WI38 (cell line): ENCODE measurements around the gene MMEL1.
"Not testable (repeated sequence)": the region's sequence is repeated elsewhere in the genome, so short reads cannot be mapped to it uniquely, and the experiment has no call there.

Experiments used
- H3K4me3 ChIP-seq: 2 replicates; pipeline ENCODE4 v1.5.1; 2011; ENCODE audit warnings: low read depth, mild to moderate bottlenecking, control low read depth, low read length
- CTCF ChIP-seq: IDR thresholded peaks from 2 replicates; pipeline ENCODE4 v1.5.1; 2012; ENCODE audit warnings: low read depth, mild to moderate bottlenecking, control low read depth, low read length

Gene MMEL1

DNA sequence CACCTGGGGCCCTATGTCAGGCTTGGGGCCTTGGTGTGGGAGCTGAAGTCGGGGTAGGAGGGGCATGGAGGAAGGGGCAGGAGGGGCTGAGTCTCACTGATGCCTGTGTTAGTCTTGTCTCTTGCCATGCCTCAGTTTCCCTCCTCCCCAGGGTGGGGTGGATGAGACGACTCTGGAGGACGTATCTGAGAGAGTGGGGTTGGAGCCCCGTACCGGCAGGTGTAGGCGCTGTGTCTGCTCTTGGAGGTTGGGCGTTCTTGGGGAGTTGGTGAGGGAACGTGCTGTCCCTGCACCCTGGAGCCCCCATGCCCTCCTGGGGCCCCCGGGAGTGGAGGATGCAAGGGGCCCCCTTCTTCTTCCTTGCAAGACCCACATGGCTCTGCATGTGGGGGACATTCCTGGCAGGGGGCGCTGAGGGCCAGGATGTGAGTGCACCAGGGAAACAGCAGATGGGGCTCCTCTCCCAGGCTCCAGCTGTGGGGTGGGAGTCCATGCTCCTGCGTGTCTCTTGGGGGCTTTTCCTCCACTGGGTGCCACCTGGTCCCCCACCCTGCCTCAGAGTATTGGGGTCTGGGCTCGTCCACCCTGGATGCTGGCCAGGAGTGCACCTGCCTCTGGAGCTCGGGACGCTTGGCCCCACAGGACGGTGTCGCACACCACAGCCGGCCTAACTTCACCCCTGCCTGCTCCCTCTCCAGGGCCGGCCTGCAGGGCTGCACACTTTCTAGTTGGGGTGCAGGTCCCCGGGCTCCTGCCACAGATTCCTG is 78.0 kb downstream of the MMEL1 start:
- H3K4me3 ChIP-seq: no peak overlapping the region
- peak; percentile 23; the same call in 1 of the 2 replicates for TF ChIP-seq CTCF

DNA sequence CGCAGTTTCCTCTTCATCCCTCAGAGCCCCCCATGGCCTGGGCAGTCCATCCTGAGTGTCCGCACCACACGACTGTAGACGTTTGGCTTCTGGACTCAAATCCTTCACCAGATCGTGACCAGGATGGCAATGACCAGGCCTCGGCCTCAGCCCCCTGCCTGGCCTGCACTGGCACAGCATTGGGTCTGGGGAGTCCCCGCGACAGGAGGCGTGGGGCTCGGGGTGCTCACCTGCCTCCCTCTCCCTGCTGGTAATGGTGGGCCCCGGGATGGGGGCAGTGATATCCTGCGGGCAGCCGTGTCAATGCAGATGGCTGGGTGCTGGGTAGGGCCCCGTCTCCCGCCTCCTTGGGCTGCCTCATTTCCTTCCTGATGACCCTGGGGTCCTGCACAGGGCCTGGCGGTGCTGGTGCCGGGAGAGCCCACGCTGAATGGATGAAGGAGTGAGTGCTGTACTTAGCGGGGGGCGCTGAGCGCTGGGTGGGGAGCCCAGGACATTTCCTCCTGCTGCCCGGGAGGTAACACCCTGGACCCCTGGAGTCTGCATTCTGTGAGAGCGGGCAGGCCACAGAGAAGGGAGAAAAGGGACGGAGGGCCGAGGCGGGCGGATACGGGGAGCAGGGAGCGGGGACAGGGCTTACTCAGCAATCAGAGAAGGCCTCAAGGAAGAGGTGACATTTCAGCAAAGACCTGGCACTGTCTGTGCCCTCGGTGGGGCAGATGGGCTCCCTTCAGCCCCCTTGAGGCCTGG is 78.8 kb downstream of the MMEL1 start:
- no peak overlapping the region for H3K4me3 ChIP-seq
- TF ChIP-seq CTCF: no peak

DNA sequence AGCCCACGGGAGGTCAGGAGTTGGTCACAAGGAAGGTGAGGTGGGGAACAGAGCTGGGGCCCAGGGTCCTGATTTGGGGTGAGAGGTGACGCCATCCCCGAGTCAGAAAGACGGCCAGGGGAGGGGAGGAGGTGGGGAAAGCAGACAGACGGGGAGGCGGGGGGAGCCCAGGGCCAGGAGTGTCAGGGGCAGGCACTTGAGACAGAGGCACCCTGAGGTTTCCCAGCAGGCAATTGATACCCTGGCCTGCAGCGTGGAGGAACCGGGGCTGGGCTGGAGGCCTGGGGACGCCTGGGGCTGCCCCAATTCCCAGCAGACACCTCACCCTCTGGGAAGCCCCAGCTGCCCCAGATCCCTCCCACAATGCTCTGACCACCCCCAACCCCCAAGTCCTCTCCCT is 79.7 kb downstream of the MMEL1 start:
- H3K4me3 ChIP-seq: not testable (repeated sequence)

DNA sequence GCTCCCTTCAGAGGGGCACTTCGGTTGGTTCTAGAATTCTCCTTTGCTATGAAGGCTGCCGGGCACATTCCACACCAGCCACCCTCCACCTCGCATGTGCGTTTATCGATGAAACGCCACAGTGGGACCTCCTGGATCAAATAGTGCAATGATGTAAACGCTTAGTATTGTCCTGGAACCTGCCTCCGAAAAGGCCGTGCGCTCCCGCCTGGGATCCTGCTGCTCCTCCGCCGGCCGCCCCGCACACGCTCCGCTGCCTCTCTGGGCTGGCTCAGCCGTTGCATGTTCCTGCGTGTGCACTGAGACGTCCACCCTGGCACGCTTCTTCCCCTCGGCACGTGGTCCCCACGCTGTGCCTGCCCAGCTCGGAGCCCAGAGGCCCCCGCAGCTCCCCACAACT is 80.6 kb downstream of the MMEL1 start:
- no peak for TF ChIP-seq CTCF
- no peak overlapping the region for H3K4me3 ChIP-seq

DNA sequence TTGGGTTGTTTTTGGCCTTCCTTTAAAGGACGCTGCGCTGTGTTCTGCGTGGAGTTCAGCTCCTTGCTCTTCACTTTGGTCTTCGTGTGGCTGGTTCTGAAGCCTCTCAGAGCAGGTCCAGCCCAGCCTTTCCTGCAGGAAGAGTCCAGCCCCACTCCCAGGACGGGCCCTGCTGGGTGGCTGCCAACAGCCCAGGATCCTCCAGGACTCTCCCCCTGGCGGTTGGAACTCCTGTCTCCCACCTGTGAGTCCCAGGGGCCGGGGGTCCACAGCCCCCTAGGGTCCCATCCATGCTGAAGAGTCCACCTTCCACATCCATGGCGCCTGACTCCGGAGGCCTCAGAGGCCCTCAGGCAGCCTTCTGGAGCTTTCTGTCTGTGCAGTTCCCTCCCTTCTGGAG is 81.3 kb downstream of the MMEL1 start:
- not testable (repeated sequence) for H3K4me3 ChIP-seq

GRCh38 chr1:2550309-2550861 is 82.4 kb downstream of the MMEL1 start:
- not testable (repeated sequence) for H3K4me3 ChIP-seq

DNA sequence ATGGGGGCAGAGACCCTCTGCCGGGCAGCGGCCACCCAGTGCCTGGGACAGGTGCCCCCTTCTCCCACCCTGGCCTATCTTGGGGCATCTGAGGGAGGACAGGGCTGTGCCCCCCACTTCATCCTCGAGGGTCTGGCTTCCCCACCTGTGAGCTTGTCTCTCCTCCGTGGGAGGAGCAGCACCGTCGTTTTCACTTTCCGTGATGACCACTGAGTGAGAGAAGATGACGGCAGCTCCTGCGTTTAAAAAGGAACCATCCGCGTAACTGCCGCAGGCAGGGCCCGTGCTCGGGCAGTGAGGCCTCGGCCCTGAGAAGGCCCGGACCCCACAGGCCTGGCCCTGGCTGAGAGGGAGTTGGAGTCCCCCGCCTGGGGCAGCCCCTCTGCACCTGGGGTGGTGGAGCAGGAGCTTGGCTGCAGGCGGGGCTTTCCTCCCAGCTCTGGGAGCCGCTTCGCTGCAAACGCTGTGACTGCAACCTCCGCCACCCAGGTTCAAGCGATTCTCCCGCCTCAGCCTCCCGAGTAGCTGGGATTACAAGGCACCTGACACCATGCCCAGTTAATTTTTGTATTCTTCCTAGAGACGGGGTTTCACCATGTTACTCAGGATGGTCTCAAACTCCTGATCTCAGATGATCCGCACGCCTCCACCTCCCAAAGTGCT is 83.3 kb downstream of the MMEL1 start:
- not testable (repeated sequence) for H3K4me3 ChIP-seq

DNA sequence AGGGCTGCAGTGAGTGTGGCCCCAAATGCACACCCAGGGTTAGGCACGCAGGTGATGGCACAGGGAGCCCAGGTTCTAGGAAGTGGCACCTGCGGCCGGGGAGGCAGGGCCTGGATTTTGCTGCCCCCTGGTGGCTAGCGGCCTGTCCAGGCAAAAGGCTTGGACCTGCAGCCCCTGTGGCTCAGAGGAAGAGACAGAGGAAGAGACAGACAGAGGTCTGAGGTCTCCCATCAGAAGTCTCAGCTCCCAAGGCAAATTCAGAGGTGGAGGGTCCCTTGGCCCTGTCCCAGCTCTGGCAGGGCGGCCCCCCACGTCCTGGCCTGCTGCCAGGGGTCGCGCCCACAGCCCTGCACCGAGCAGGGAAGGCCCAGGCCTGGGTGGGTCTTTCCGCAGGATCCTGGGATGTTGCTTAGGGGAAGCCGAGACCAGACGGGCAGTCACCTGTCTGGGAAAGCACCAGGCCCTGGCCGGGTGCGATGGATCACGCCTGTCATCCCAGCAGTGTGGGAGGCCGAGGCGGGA is 84.7 kb downstream of the MMEL1 start:
- TF ChIP-seq CTCF: peak; percentile 95
- H3K4me3 ChIP-seq: no peak overlapping the region
